ENCODE data around the gene INS.
"Not testable (repeated sequence)": the region's sequence is repeated elsewhere in the genome, so short reads cannot be mapped to it uniquely, and the experiment has no call there.

INS gene

DNA sequence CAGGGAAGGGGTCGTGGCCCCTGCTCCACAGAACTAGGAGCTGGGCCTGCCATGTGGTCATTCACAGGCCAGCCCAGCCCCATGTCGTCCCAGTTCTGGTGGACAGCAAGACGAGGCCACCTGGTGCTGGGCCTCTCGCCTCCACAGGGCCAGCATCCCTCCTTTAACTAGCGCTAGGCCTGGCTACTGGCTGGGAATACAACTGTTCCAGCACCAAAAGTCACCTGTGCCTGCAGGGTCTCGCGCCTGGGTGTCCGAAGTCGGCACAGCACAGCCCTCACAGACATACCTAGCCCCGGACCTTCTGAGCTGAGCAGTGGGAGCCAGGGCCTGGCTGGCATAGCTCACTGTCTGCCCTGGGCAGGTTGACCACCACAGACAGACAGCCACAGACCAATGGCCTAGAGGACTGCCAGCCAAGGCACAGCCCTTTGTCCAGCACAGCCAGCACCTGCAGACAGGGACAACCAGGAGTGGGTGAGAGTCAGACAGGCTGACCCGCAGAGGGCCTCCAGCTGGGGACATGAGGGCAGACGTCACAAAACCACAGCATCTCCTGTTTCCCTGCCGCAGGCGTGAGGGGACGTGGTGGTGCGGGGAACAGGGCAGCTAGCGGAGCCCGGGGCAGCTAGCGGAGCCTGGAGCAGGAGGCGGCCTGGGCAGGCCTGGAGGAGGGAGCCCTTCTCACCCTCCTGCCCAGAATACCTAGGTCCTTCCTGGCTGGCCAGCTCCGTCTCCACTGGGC, 37.8 kb upstream of the INS start:
- no peak for DNase-seq

DNA sequence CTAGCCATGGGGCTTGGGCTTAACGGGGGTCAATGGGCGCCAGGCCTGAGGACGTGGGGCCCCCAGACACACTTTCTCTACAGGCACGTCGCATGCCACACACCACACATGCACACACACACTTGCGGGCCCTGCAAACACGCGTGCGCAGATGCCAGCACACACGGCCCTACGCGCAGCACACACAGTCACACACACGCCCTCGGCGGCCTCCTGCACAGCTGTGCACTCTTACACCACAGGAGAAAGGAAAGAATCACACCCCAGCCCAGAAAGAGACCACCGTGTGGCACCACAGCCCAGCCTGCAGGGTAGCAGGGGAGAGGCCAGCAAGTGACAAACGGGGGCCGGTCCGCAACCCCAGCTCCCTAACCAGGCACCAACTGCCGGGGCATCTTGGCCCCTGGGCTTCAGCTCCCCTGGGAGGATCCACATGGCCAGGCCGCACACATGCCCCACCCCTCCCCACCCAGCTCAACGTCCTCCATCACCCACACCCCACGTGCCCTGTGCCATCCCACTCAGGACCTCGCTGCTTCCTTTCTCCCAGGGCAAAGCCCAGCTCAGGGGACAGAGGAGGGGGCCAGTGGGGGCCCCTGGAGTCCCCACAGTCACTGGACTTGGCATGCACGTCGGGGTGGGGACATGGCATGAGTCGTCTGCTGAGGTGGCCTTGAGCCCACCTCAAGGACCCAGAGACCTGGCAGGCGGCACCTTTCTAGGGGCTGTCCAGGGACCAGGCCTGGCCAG, 36.9 kb upstream of the INS start:
- no peak for DNase-seq

GRCh38 chr11:2196970-2197770, 36.2 kb upstream of the INS start:
- DNase-seq: no peak

- no peak for DNase-seq
Measured at GRCh38 chr11:2195756-2196088, 34.7 kb upstream of the INS start.

- no peak for DNase-seq
Measured at GRCh38 chr11:2194877-2195755, 34.1 kb upstream of the INS start.

GRCh38 chr11:2193888-2194595, 33.0 kb upstream of the INS start:
- DNase-seq: not testable (repeated sequence)

DNA sequence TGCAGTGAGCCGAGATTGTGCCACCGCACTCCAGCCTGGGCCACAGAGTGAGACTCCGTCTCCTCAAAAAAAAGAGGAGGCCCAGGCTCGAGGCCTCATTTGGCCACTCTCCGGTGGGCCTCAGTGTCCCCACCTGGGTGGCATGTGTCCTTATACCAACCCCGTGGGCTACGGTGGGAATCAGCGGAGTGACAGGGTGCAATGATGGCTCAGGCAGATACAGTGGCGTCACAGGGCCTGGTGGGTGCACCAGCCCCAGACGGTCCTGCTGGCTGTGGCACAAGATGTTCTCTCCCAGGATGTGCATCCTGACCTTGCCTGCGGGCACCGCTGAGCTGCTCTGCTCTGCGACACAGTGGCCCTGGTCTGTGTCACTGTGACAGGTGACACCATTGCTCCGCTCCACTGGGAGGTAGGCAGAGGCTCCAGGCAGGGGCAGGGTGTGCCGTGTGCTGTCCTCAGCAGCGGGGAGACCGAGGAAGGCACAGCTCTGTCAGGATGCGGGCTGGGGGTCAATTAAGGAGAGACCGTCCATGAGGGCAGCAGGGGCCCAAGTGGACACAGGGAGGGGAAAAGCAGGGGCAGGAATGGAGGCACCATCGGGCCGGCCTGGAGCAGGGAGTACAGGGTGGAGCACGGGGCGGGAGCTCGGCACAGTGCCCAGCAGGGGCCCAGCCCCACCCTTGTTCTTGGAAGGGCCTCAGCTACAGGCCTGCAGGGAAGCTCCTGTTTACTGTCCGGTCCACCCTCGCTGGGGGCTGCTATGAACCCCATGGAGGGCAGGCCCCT, 32.3 kb upstream of the INS start:
- DNase-seq: no peak

GRCh38 chr11:2192435-2192834, 31.4 kb upstream of the INS start:
- no peak for DNase-seq

DNA sequence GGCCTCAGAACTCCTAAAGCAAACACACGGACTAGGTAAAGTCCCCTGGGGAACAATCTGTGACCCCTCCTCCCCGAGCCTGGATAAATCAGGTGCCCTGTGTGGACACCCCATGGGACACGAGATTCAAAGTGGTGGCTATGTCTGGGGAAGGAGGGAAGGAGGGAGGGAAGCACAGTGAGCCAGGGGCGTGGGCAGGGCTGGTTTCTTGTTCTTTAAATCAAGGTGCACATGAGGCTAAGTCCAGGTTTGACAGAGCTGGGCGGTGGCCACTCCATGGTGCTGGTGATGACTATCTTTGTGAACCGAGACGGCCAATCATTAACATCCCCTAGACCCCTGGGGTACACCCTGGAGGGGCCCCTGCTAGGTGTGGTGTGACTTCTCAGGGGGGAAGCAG, 30.9 kb upstream of the INS start:
- DNase-seq: no peak

DNA sequence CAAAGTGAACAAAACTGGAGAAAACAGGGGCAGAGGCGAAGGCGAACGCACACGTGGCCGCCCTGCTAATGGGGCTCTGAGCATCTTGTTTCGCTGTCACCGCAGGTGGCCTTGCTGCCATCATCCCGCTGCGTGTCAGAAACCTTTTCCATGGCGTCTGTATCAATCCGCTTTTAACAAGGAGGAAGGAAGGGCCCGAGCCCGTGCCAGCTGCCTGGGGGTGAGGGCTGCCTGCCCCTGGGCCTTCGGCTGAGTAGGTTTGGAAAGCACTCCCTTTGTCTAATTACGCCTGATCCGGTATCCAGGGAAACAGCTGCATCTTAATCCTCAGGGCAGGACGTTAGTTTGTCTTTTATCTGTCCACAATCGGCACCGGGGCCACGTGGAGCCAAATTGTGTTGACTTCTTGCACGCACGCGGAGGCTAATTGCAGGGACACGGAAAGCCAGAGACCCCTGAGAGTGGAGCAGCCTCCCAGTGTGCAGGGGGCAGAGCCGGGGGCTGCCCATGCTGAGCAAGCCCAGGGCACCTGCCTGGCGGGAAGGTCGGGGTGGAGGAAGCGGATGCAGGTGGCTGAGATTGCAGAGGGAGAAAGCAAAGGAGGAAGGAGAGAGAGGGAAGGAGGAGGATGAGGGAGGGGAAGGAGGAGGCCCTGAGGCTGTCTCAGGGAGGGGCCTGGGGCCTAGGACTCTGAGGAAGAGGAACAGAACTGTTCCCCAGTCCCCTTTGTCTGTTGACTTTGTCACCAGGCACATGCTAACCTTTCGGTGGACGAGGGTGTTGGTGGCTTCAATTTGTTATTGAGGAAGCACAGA, 29.9 kb upstream of the INS start:
- DNase-seq: no peak

- no peak for DNase-seq
Measured at GRCh38 chr11:2189938-2190656, 29.1 kb upstream of the INS start.

- DNase-seq: no peak
Measured at GRCh38 chr11:2188745-2189144, 27.7 kb upstream of the INS start.

GRCh38 chr11:2187280-2187707, 26.3 kb upstream of the INS start:
- DNase-seq: no peak

DNA sequence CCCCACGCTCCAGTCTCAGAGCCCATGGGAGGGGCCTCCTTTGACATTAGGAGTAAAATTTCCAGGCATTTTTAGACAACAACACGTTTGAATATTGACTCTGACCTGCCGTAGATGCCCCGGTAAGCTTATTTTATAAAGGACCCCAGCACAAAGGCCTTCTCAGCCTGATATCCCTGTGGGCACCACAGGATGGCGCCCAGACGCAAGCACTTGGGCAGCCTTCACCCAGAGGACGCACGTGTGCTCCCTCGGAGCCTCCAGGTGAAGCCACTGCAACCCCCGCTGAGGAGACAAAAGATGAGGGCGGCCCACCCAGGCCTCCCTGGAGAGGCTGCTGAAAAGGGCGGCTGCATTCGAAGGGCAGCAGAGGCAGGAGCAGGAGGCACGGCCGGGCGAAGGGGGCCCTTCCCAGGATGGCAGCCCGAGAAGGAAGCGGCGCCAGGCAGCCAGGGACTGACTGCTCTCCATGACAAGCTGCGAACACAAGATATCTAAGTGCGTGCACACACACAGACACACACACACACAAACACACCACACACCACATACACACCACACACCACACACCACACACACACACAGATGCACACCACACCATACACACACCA, 25.8 kb upstream of the INS start:
- no peak for DNase-seq

DNA sequence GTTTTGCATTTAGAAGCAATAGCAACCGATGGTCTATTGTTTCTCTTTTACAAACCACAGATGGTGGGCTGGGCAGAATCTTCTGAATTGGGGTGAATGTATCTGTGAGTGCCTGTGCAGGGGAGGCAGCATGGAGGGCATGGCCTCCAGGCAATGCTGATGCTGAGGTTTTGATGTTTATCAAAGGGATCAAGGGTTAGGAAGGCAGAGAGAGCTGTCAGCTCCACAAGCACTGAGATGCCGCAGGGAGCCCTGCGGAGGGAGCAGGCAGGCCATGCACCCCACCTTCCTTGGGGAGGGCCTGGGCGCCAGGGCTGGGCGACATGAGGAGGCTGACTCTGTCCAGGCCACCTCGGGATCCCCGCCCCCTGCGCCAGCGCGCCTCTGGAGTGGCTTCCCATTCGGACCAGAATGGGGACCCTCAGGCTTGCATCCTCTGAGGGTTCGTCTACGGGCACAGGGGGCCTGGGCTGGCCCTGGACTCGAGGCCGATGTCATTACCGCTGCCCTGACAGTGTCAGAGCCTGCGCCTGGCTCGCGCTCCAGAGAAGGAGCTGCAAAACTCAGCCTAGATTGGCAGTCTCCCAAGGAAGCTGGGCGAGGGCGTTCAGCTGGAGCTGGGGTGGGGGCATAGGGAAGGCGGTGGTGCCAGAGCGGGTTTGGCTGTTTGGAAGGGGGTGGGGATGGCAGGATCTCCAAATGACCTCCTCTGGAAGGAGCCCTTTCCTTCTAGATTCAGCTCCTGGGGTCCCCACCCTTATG, 24.5 kb upstream of the INS start:
- DNase-seq: no peak

- no peak for DNase-seq
Measured at GRCh38 chr11:2182692-2183474, 21.9 kb upstream of the INS start.

- no peak for DNase-seq
Measured at GRCh38 chr11:2182075-2182474, 21.1 kb upstream of the INS start.

Data from GOT3 (cell line).